H9 (cell line): ENCODE results near the gene CCDC30. TPM values are rescaled to one million over a fixed set of nuclear protein-coding genes. Genes with fewer than 3 reads are reported as not detected.

Experiments used
- DNase-seq: peaks from one replicate; pipeline ENCODE4 v3.0.0-alpha.2; 2017
- H2AFZ ChIP-seq: one replicate; pipeline ENCODE4 v1.6.1; 2013; ENCODE audit warnings: mild to moderate bottlenecking, low read length, control low read depth, moderate library complexity
- H2AK5ac ChIP-seq: 2 replicates; pipeline ENCODE4 v1.6.1; 2013; ENCODE audit warnings: low read length, control low read depth, mixed read lengths; ENCODE audit not compliant: insufficient read length
- H2BK120ac ChIP-seq: one replicate; pipeline ENCODE4 v1.6.1; 2013; ENCODE audit warnings: low read depth, mild to moderate bottlenecking, low read length, control low read depth, inconsistent platforms; ENCODE audit not compliant: poor library complexity, severe bottlenecking
- H2BK12ac ChIP-seq: 2 replicates; pipeline ENCODE4 v1.6.1; 2013; ENCODE audit warnings: low read length, control low read depth, mixed read lengths, low read depth; ENCODE audit not compliant: insufficient read length
- H2BK15ac ChIP-seq: 2 replicates; pipeline ENCODE4 v1.6.1; 2013; ENCODE audit warnings: low read depth, low read length, control low read depth
- H2BK20ac ChIP-seq: one replicate; pipeline ENCODE4 v1.6.1; 2013; ENCODE audit warnings: low read depth, mild to moderate bottlenecking, low read length, control low read depth, inconsistent platforms; ENCODE audit not compliant: poor library complexity, severe bottlenecking
- H2BK5ac ChIP-seq: 2 replicates; pipeline ENCODE4 v1.6.1; 2013; ENCODE audit warnings: low read length, control low read depth, mixed read lengths; ENCODE audit not compliant: insufficient read length
- H3K14ac ChIP-seq: 2 replicates; pipeline ENCODE4 v1.6.1; 2013; ENCODE audit warnings: low read length, control low read depth; ENCODE audit not compliant: insufficient read depth
- H3K18ac ChIP-seq: 2 replicates; pipeline ENCODE4 v1.6.1; 2013; ENCODE audit warnings: low read depth, mild to moderate bottlenecking, mixed read lengths, low read length, control low read depth; ENCODE audit not compliant: insufficient read length
- H3K23ac ChIP-seq: 2 replicates; pipeline ENCODE4 v1.6.1; 2013; ENCODE audit warnings: low read length, control low read depth, mixed read lengths, low read depth; ENCODE audit not compliant: insufficient read length
- H3K23me2 ChIP-seq: 2 replicates; pipeline ENCODE4 v1.6.1; 2013; ENCODE audit warnings: low read depth, mild to moderate bottlenecking, mixed read lengths, low read length, control low read depth; ENCODE audit not compliant: insufficient read length, poor library complexity, severe bottlenecking
- H3K27ac ChIP-seq: 2 replicates; pipeline ENCODE4 v1.5.1; 2013; ENCODE audit warnings: low read length, control low read depth, mixed read lengths, low read depth; ENCODE audit not compliant: insufficient read length
- H3K27me3 ChIP-seq: 2 replicates; pipeline ENCODE4 v1.6.1; 2013; ENCODE audit warnings: low read length, control low read depth, inconsistent platforms; ENCODE audit not compliant: insufficient read depth
- H3K4ac ChIP-seq: 2 replicates; pipeline ENCODE4 v1.6.1; 2013; ENCODE audit warnings: low read depth, mild to moderate bottlenecking, control low read depth, inconsistent platforms, low read length, moderate library complexity
- H3K4me1 ChIP-seq: 2 replicates; pipeline ENCODE4 v1.6.1; 2013; ENCODE audit warnings: low read length, control low read depth, inconsistent platforms; ENCODE audit not compliant: insufficient read depth
- H3K4me2 ChIP-seq: 2 replicates; pipeline ENCODE4 v1.6.1; 2013; ENCODE audit warnings: low read length, control low read depth, mixed read lengths; ENCODE audit not compliant: insufficient read length, insufficient read depth
- H3K56ac ChIP-seq: 2 replicates; pipeline ENCODE4 v1.6.1; 2013; ENCODE audit warnings: low read depth, mild to moderate bottlenecking, mixed read lengths, low read length, control low read depth; ENCODE audit not compliant: insufficient read length
- H3K79me1 ChIP-seq: 2 replicates; pipeline ENCODE4 v1.6.1; 2013; ENCODE audit warnings: low read depth, mild to moderate bottlenecking, moderate library complexity, low read length, control low read depth, inconsistent platforms; ENCODE audit not compliant: insufficient read depth, poor library complexity, severe bottlenecking
- H3K79me2 ChIP-seq: 2 replicates; pipeline ENCODE4 v1.6.1; 2013; ENCODE audit warnings: low read length, control low read depth, inconsistent platforms; ENCODE audit not compliant: insufficient read depth
- H3K9ac ChIP-seq: 2 replicates; pipeline ENCODE4 v1.6.1; 2013; ENCODE audit warnings: low read length, control low read depth, mixed read lengths; ENCODE audit not compliant: insufficient read length; ENCODE audit errors: extremely low read depth
- H3K9me3 ChIP-seq: one replicate; pipeline ENCODE4 v1.6.1; 2013; ENCODE audit warnings: low read depth, low read length, inconsistent platforms; ENCODE audit not compliant: control insufficient read depth
- H3T11ph ChIP-seq: one replicate; pipeline ENCODE4 v1.6.1; 2013; ENCODE audit warnings: mild to moderate bottlenecking, low read length, control low read depth, inconsistent platforms
- H4K20me1 ChIP-seq: one replicate; pipeline ENCODE4 v1.6.1; 2013; ENCODE audit not compliant: control insufficient read depth, insufficient read length, insufficient read depth
- H4K5ac ChIP-seq: 2 replicates; pipeline ENCODE4 v1.6.1; 2013; ENCODE audit warnings: low read depth, mild to moderate bottlenecking, mixed read lengths, low read length, control low read depth; ENCODE audit not compliant: insufficient read length
- H4K8ac ChIP-seq: replicated peaks from 2 replicates; pipeline ENCODE4 v1.6.1; 2013; ENCODE audit warnings: low read length, control low read depth, mixed read lengths, low read depth; ENCODE audit not compliant: insufficient read length
- H4K91ac ChIP-seq: 2 replicates; pipeline ENCODE4 v1.6.1; 2013; ENCODE audit warnings: low read depth, mild to moderate bottlenecking, moderate library complexity, mixed read lengths, low read length, control low read depth; ENCODE audit not compliant: insufficient read length
- H3K27ac Mint-ChIP-seq, 3 experiments: 2 replicates in 2 of 3; 3 replicates in 1 of 3; pipeline ENCODE4 v1.8.0; 2020 to 2021; ENCODE audit warnings: mixed read lengths in 3 of 3, mild to moderate bottlenecking in 1 of 3, moderate library complexity in 1 of 3
- H3K27me3 Mint-ChIP-seq: 2 replicates; pipeline ENCODE4 v1.8.0; 2021; ENCODE audit warnings: low read depth, mild to moderate bottlenecking, moderate library complexity, mixed read lengths
- H3K36me3 Mint-ChIP-seq, 3 experiments: 2 replicates in 2 of 3; 3 replicates in 1 of 3; pipeline ENCODE4 v1.8.0; 2020 to 2021; ENCODE audit warnings: low read depth in 3 of 3, mixed read lengths in 3 of 3; ENCODE audit not compliant: insufficient read depth in 1 of 3
- H3K4me1 Mint-ChIP-seq, 2 experiments: 2 replicates each; pipeline ENCODE4 v1.8.0; 2020; ENCODE audit warnings: mixed read lengths in 2 of 2
- H3K4me3 Mint-ChIP-seq, 2 experiments: 2 replicates in 1 of 2; 3 replicates in 1 of 2; pipeline ENCODE4 v1.8.0; 2020 to 2021; ENCODE audit warnings: mild to moderate bottlenecking in 2 of 2, mixed read lengths in 2 of 2, moderate library complexity in 1 of 2
- H3K9me3 Mint-ChIP-seq, 2 experiments: 2 replicates in 1 of 2; 3 replicates in 1 of 2; pipeline ENCODE4 v1.8.0; 2020; ENCODE audit warnings: mild to moderate bottlenecking in 2 of 2, mixed read lengths in 2 of 2, moderate library complexity in 1 of 2
- CTCF ChIP-seq: fragments of 200-600 bp; sonication (generic); conservative IDR thresholded peaks from 3 replicates; pipeline ENCODE4 v1.8.0; 2021; ENCODE audit warnings: antibody characterized with exemption, mild to moderate bottlenecking
- WGBS: extraction: QIAGEN DNeasy Blood & Tissue Kit; methylation state at CpG from one replicate; pipeline ENCODE4 v1.1.7; 2013; ENCODE audit warnings: missing lambda C conversion rate, low lambda C conversion rate, mixed read lengths; ENCODE audit not compliant: insufficient read length; ENCODE audit errors: extremely low coverage; 5-methylcytosine and 5-hydroxymethylcytosine counted together
- total RNA-seq: library from RNA; stranded (reverse); gene quantifications from 2 replicates; pipeline ENCODE4 v1.2.1, GENCODE V29; 2021

The CCDC30 gene
- total RNA-seq, 1 experiment from 2014 or later: 1.8 TPM

DNA sequence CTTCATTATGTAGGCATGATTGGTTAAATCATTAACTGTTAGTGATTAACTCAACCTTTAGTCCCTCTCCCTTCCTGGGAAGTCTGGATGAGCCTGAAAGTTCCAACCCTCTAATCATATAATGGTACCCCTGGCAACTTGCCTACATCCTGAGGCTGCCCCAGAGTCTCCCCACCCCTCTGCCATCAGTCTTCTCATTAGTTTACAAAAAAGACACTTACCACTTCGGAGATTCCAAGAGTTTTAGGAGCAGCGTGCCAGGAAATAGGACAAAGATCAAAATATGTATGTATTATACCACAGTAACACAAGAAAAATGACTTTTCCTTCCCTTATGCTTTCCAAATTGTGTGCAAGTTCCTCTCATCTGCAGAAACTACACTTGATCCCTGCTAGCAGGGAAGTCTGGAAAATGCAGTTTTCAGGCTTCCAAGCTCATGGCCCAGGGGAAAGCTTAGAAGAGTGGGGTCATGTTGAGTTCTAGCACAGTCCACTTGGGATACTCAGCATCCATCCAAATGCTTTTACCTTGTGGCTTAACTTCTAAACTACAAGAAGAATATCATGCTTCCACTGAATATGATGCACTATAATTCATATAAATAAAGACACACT is 130.5 kb downstream of the CCDC30 start:
- Mint-ChIP-seq H3K4me3 (no peak overlapping the region), H3K27me3 (peaks cover 9% of the 10 kb centered on the region; the same call in 1 of the 2 replicates), H3K36me3 (peaks cover 0 to 2% (median 0%) of the 10 kb centered on the region in 3 experiments; a peak in 4 of 7 replicates), H3K27ac (no peak overlapping the region), H3K4me1 (no peaks in the 10 kb centered on the region), H3K9me3 (peaks cover 0 to 7% of the 10 kb centered on the region in 2 experiments; a peak in 4 of 5 replicates)
- no peak overlapping the region for H3T11ph ChIP-seq
- no peaks in the 10 kb centered on the region for H3K23me2 ChIP-seq
- DNase-seq: no peak
- no peak overlapping the region for H3K14ac ChIP-seq
- H2BK5ac ChIP-seq: no peak overlapping the region
- H2AK5ac ChIP-seq: no peak overlapping the region
- no peak overlapping the region for H2BK20ac ChIP-seq
- no peak overlapping the region for H3K9ac ChIP-seq
- H4K91ac ChIP-seq: no peak overlapping the region
- TF ChIP-seq CTCF: no peak
- H4K8ac ChIP-seq: no peak overlapping the region
- H3K4ac ChIP-seq: no peak overlapping the region
- H3K27ac ChIP-seq: no peak overlapping the region
- H2BK12ac ChIP-seq: no peak overlapping the region
- H3K9me3 ChIP-seq: no peaks in the 10 kb centered on the region
- no peak overlapping the region for H4K5ac ChIP-seq
- no CpG with 5 or more reads among the region's 2 CpGs for WGBS
- H2BK120ac ChIP-seq: no peak overlapping the region
- H3K4me2 ChIP-seq: no peak overlapping the region
- no peak overlapping the region for H3K56ac ChIP-seq
- no peak overlapping the region for H3K18ac ChIP-seq
- H3K79me2 ChIP-seq: no peaks in the 10 kb centered on the region
- no peaks in the 10 kb centered on the region for H4K20me1 ChIP-seq
- no peak overlapping the region for H2AFZ ChIP-seq
- H3K23ac ChIP-seq: no peak overlapping the region
- no peaks in the 10 kb centered on the region for H3K27me3 ChIP-seq
- H2BK15ac ChIP-seq: no peak overlapping the region
- no peaks in the 10 kb centered on the region for H3K79me1 ChIP-seq
- H3K4me1 ChIP-seq: no peaks in the 10 kb centered on the region
